ENCODE data around the gene TIMM8B. TPM values are rescaled to one million over a fixed set of nuclear protein-coding genes. Genes with fewer than 3 reads are reported as not detected.

TIMM8B gene
- total and polyA plus RNA-seq, 9 of the 15 experiments (the other 6 are each of a cell fraction or from before 2014, with no cell fraction given), result 95.8 to 338 (median 145) TPM

DNA sequence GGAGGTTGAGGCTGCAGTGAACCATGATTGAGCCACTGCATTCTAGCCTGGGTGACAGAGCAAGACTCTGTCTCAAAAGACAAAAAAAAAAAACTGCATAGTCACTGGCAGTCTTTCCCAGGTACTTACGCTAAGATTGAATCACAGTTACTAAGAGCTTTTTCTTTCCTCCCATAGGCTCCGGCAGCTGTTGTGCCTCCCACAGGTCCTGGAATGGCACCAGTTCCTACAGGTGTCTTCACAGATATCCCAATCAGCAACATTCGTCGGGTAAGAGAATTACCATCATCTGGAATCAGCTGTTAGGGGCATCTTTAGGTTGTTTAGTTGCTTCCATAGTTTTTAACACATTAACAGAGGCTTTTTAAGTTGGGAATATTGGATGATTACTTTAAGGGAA lies 41.6 kb downstream of the TIMM8B start (continued):
- TF ChIP-seq EP300 (IDR thresholded peaks at IDR 0.05; ENCODE audit: low read length) (peak; percentile 80), NFYB (IDR thresholded peaks at IDR 0.05; ENCODE audit: extremely low read depth, insufficient read length) (no peak), TAF9B (IDR thresholded peaks at IDR 0.05; ENCODE audit: partially characterized antibody) (peak; percentile 21), SMARCC2 (IDR thresholded peaks at IDR 0.05; ENCODE audit: low read depth) (peak; percentile 71; the same call in 1 of the 2 replicates), HDAC2 (IDR thresholded peaks at IDR 0.05) (peak; percentile 87), HNRNPL (IDR thresholded peaks at IDR 0.05; ENCODE audit: low read depth, low read length) (no peak), TAF7 (tag; IDR thresholded peaks at IDR 0.05) (no peak), KLF16 (IDR thresholded peaks at IDR 0.05) (peak; percentile 55; the same call in 1 of the 2 replicates), RFX1 (IDR thresholded peaks at IDR 0.05) (no peak), MAFG (tag; conservative IDR thresholded peaks at IDR 0.05) (peak; percentile 94), BACH1 (tag; IDR thresholded peaks at IDR 0.05) (peak; percentile 86; the same call in 1 of the 2 replicates), NR2C1 (IDR thresholded peaks at IDR 0.05) (no peak), NR2C1 (tag; IDR thresholded peaks at IDR 0.05) (no peak), ZNF217 (CRISPR knock-in tag; IDR thresholded peaks at IDR 0.05) (no peak), LARP7 (IDR thresholded peaks at IDR 0.05) (no peak), THRAP3 (IDR thresholded peaks at IDR 0.05; ENCODE audit: borderline replicate concordance) (no peak)
- TF ChIP-seq, protein P1, sequence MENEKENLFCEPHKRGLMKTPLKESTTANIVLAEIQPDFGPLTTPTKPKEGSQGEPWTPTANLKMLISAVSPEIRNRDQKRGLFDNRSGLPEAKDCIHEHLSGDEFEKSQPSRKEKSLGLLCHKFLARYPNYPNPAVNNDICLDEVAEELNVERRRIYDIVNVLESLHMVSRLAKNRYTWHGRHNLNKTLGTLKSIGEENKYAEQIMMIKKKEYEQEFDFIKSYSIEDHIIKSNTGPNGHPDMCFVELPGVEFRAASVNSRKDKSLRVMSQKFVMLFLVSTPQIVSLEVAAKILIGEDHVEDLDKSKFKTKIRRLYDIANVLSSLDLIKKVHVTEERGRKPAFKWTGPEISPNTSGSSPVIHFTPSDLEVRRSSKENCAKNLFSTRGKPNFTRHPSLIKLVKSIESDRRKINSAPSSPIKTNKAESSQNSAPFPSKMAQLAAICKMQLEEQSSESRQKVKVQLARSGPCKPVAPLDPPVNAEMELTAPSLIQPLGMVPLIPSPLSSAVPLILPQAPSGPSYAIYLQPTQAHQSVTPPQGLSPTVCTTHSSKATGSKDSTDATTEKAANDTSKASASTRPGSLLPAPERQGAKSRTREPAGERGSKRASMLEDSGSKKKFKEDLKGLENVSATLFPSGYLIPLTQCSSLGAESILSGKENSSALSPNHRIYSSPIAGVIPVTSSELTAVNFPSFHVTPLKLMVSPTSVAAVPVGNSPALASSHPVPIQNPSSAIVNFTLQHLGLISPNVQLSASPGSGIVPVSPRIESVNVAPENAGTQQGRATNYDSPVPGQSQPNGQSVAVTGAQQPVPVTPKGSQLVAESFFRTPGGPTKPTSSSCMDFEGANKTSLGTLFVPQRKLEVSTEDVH (IDR thresholded peaks at IDR 0.05; ENCODE audit: low read depth, partially characterized antibody), result no peak
- TF ChIP-seq, protein P2, sequence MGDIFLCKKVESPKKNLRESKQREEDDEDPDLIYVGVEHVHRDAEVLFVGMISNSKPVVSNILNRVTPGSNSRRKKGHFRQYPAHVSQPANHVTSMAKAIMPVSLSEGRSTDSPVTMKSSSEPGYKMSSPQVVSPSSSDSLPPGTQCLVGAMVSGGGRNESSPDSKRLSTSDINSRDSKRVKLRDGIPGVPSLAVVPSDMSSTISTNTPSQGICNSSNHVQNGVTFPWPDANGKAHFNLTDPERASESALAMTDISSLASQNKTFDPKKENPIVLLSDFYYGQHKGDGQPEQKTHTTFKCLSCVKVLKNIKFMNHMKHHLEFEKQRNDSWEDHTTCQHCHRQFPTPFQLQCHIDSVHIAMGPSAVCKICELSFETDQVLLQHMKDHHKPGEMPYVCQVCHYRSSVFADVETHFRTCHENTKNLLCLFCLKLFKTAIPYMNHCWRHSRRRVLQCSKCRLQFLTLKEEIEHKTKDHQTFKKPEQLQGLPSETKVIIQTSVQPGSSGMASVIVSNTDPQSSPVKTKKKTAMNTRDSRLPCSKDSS (IDR thresholded peaks at IDR 0.05; ENCODE audit: low read depth, partially characterized antibody), result no peak
- TF ChIP-seq, protein P3, sequence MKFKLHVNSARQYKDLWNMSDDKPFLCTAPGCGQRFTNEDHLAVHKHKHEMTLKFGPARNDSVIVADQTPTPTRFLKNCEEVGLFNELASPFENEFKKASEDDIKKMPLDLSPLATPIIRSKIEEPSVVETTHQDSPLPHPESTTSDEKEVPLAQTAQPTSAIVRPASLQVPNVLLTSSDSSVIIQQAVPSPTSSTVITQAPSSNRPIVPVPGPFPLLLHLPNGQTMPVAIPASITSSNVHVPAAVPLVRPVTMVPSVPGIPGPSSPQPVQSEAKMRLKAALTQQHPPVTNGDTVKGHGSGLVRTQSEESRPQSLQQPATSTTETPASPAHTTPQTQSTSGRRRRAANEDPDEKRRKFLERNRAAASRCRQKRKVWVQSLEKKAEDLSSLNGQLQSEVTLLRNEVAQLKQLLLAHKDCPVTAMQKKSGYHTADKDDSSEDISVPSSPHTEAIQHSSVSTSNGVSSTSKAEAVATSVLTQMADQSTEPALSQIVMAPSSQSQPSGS (CRISPR knock-in tag; IDR thresholded peaks at IDR 0.05), result no peak
- TF ChIP-seq, protein P4, sequence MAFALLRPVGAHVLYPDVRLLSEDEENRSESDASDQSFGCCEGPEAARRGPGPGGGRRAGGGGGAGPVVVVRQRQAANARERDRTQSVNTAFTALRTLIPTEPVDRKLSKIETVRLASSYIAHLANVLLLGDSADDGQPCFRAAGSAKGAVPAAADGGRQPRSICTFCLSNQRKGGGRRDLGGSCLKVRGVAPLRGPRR (CRISPR knock-in tag; IDR thresholded peaks at IDR 0.05), result no peak
- TF ChIP-seq, protein P5, sequence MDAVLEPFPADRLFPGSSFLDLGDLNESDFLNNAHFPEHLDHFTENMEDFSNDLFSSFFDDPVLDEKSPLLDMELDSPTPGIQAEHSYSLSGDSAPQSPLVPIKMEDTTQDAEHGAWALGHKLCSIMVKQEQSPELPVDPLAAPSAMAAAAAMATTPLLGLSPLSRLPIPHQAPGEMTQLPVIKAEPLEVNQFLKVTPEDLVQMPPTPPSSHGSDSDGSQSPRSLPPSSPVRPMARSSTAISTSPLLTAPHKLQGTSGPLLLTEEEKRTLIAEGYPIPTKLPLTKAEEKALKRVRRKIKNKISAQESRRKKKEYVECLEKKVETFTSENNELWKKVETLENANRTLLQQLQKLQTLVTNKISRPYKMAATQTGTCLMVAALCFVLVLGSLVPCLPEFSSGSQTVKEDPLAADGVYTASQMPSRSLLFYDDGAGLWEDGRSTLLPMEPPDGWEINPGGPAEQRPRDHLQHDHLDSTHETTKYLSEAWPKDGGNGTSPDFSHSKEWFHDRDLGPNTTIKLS (IDR thresholded peaks at IDR 0.05; ENCODE audit: borderline replicate concordance, low read depth), result no peak
- TF ChIP-seq, protein P6, sequence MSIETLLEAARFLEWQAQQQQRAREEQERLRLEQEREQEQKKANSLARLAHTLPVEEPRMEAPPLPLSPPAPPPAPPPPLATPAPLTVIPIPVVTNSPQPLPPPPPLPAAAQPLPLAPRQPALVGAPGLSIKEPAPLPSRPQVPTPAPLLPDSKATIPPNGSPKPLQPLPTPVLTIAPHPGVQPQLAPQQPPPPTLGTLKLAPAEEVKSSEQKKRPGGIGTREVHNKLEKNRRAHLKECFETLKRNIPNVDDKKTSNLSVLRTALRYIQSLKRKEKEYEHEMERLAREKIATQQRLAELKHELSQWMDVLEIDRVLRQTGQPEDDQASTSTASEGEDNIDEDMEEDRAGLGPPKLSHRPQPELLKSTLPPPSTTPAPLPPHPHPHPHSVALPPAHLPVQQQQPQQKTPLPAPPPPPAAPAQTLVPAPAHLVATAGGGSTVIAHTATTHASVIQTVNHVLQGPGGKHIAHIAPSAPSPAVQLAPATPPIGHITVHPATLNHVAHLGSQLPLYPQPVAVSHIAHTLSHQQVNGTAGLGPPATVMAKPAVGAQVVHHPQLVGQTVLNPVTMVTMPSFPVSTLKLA (conservative IDR thresholded peaks at IDR 0.05), result no peak
